Trophoblast cell (in vitro differentiated cells and primary cell): ENCODE data around the gene METTL9.
A peak's percentile ranks its signal among the peaks of the same experiment; 100 is the strongest.

Experiments
- DNase-seq, 2 donors: peaks; one replicate each; pipeline ENCODE4 v3.0.0-alpha.2; 2016
- H2AFZ ChIP-seq: 2 replicates; pipeline ENCODE4 v1.6.1; 2013; ENCODE audit warnings: low read length, moderate library complexity, mild to moderate bottlenecking; ENCODE audit not compliant: insufficient read depth, poor library complexity
- H2AK5ac ChIP-seq: 2 replicates; pipeline ENCODE4 v1.6.1; 2013; ENCODE audit warnings: mild to moderate bottlenecking, low read length
- H2BK120ac ChIP-seq: 2 replicates; pipeline ENCODE4 v1.6.1; 2013; ENCODE audit warnings: low read length, mild to moderate bottlenecking, moderate library complexity; ENCODE audit not compliant: insufficient read depth, poor library complexity
- H2BK12ac ChIP-seq: 2 replicates; pipeline ENCODE4 v1.6.1; 2013; ENCODE audit warnings: mild to moderate bottlenecking, low read length, moderate library complexity
- H2BK5ac ChIP-seq: 2 replicates; pipeline ENCODE4 v1.6.1; 2013; ENCODE audit warnings: low read length, low read depth, moderate library complexity, mild to moderate bottlenecking; ENCODE audit not compliant: poor library complexity
- H3K14ac ChIP-seq: 2 replicates; pipeline ENCODE4 v1.6.1; 2013; ENCODE audit warnings: mild to moderate bottlenecking, low read length
- H3K18ac ChIP-seq: 2 replicates; pipeline ENCODE4 v1.6.1; 2013; ENCODE audit warnings: mild to moderate bottlenecking, low read length
- H3K23ac ChIP-seq: 2 replicates; pipeline ENCODE4 v1.6.1; 2013; ENCODE audit warnings: low read length
- H3K27ac ChIP-seq: 2 replicates; pipeline ENCODE4 v1.5.1; 2013; ENCODE audit warnings: low read depth, mild to moderate bottlenecking, inconsistent platforms, low read length, moderate library complexity
- H3K27me3 ChIP-seq: 2 replicates; pipeline ENCODE4 v1.6.1; 2013; ENCODE audit warnings: inconsistent platforms, mild to moderate bottlenecking, low read length, moderate library complexity; ENCODE audit not compliant: insufficient read depth
- H3K36me3 ChIP-seq, 2 experiments: 1 replicate in 1 of 2; 2 replicates in 1 of 2; pipeline ENCODE4 v1.6.1; 2013; ENCODE audit warnings: low read length in 2 of 2, mild to moderate bottlenecking in 2 of 2, moderate library complexity in 1 of 2; ENCODE audit not compliant: insufficient read depth in 2 of 2, control insufficient read depth in 1 of 2
- H3K4ac ChIP-seq: 2 replicates; pipeline ENCODE4 v1.6.1; 2013; ENCODE audit warnings: low read depth, mild to moderate bottlenecking, low read length, moderate library complexity
- H3K4me1 ChIP-seq, 2 experiments: 1 replicate in 1 of 2; 2 replicates in 1 of 2; pipeline ENCODE4 v1.6.1; 2013; ENCODE audit warnings: low read length in 2 of 2, mild to moderate bottlenecking in 2 of 2, moderate library complexity in 1 of 2; ENCODE audit not compliant: insufficient read depth in 2 of 2, control insufficient read depth in 1 of 2
- H3K4me2 ChIP-seq: 2 replicates; pipeline ENCODE4 v1.6.1; 2013; ENCODE audit warnings: inconsistent platforms, mild to moderate bottlenecking, low read length, moderate library complexity
- H3K4me3 ChIP-seq: 2 replicates; pipeline ENCODE4 v1.5.1; 2013; ENCODE audit warnings: mild to moderate bottlenecking, low read depth, low read length, inconsistent platforms
- H3K79me1 ChIP-seq: one replicate; pipeline ENCODE4 v1.6.1; 2013; ENCODE audit warnings: low read length
- H3K79me2 ChIP-seq: 2 replicates; pipeline ENCODE4 v1.6.1; 2013; ENCODE audit warnings: low read length, mild to moderate bottlenecking; ENCODE audit not compliant: control insufficient read depth, insufficient read depth, poor library complexity
- H3K9ac ChIP-seq: 2 replicates; pipeline ENCODE4 v1.6.1; 2013; ENCODE audit warnings: mild to moderate bottlenecking, low read length
- H3K9me3 ChIP-seq: 2 replicates; pipeline ENCODE4 v1.6.1; 2013; ENCODE audit warnings: low read depth, mild to moderate bottlenecking, control low read depth, inconsistent platforms, low read length; ENCODE audit not compliant: insufficient read depth
- H4K12ac ChIP-seq: 2 replicates; pipeline ENCODE4 v1.6.1; 2013; ENCODE audit warnings: low read depth, mild to moderate bottlenecking, low read length, moderate library complexity
- H4K8ac ChIP-seq: 2 replicates; pipeline ENCODE4 v1.6.1; 2013; ENCODE audit warnings: low read depth, mild to moderate bottlenecking, low read length, moderate library complexity
- H4K91ac ChIP-seq: one replicate; pipeline ENCODE4 v1.6.1; 2013; ENCODE audit warnings: low read depth, mild to moderate bottlenecking, low read length, moderate library complexity
- WGBS: extraction: QIAGEN DNeasy Blood & Tissue Kit; methylation state at CpG from one replicate; pipeline ENCODE4 v1.1.7; 2013; ENCODE audit warnings: missing lambda C conversion rate; ENCODE audit not compliant: insufficient read length, insufficient coverage; ENCODE audit errors: extremely low coverage; 5-methylcytosine and 5-hydroxymethylcytosine counted together

METTL9 gene

DNA sequence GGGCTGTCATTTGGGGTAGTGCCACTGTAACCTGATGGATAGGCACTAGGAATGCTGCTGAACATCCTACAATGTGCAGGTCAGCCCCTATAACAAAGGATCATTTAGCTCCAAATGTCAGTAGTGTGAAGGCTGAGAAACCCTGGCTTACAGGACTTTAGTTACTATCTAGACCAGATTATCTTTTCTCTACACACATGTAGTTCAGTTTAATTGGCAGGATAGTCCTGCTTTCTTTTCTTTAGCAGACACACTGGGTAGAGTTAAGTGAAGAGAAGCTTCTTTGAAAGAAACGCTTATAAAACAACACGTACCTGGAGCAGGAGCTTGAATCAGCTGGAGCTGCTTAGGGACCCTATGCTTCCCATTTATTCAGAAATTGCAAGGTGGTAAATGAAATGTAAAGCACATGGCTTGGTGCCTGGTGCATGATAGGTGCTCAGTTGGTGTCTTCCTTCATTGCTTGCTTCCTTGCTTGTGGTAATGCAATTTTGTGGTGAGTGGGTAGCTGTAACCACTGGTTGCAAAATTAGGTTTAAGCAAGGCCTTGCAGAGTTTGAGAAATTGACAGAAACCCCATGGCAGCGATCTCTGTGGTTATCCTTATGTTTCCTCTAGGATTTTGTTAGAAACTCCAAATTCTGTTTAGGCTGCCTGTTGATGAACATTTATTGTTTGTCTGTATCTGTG is 9.4 kb downstream of the METTL9 start:
- Histone ChIP-seq H3K4ac (no peak overlapping the region), H3K14ac (no peak overlapping the region), H3K9ac (no peak overlapping the region), H4K12ac (no peak overlapping the region), H4K8ac (no peak overlapping the region), H3K79me2 (peaks cover 8% of the 10 kb centered on the region), H3K4me3 (no peak overlapping the region), H3K27ac (no peak overlapping the region), H2AFZ (no peak overlapping the region), H4K91ac (no peak overlapping the region), H3K9me3 (no peaks in the 10 kb centered on the region), H2BK120ac (no peak overlapping the region), H3K18ac (no peak overlapping the region), H3K4me2 (no peak overlapping the region), H3K36me3 (no peaks in the 10 kb centered on the region), H2AK5ac (no peak overlapping the region), H3K4me1 (peaks cover 2 to 4% of the 10 kb centered on the region in 2 experiments), H2BK12ac (no peak overlapping the region), H2BK5ac (no peak overlapping the region), H3K79me1 (peaks cover 2% of the 10 kb centered on the region), H3K27me3 (no peaks in the 10 kb centered on the region), H3K23ac (no peak overlapping the region)
- no CpG with 5 or more reads among the region's 3 CpGs for WGBS
- DNase-seq: no peak

DNA sequence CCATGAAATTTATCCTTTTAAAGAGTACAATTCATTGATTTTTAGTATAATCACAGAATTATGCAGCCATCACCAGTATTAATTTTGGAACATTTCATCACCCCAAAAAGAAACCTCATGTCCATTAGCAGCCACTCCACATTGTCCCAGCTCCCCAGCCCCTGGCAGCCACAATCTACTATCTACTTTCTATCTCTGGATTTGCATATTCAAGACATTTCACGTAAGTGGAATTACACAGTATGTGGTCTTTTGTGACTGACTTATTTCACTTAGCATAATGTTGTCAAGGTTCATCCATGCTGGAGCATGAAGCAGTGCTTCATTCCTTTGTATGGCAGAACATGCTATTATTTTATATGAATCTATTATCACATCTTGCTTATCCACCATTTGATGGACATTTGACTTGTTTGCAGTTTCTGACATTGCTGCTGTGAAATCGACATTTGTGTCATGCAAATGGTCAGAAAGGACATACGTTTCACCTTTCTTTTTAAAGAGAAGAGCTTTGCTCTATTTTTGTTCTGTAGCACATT is 10.7 kb downstream of the METTL9 start:
- no peak overlapping the region for H4K8ac ChIP-seq
- H3K79me2 ChIP-seq: peaks cover 9% of the 10 kb centered on the region
- H3K9me3 ChIP-seq: no peaks in the 10 kb centered on the region
- no peak overlapping the region for H3K4me2 ChIP-seq
- H3K27me3 ChIP-seq: no peaks in the 10 kb centered on the region
- H3K27ac ChIP-seq: no peak overlapping the region
- H3K4ac ChIP-seq: peak overlapping the region; percentile 15
- H3K4me1 ChIP-seq: peaks cover 4% of the 10 kb centered on the region in 2 experiments
- no peak overlapping the region for H2BK120ac ChIP-seq
- no peak overlapping the region for H3K14ac ChIP-seq
- H2BK5ac ChIP-seq: no peak overlapping the region
- WGBS: no CpG with 5 or more reads among the region's 3 CpGs
- H3K36me3 ChIP-seq: no peaks in the 10 kb centered on the region
- DNase-seq: no peak
- H3K79me1 ChIP-seq: peaks cover 2% of the 10 kb centered on the region
- no peak overlapping the region for H2AK5ac ChIP-seq
- no peak overlapping the region for H4K12ac ChIP-seq
- no peak overlapping the region for H3K9ac ChIP-seq
- no peak overlapping the region for H3K23ac ChIP-seq
- no peak overlapping the region for H2AFZ ChIP-seq
- H3K4me3 ChIP-seq: no peak overlapping the region
- no peak overlapping the region for H3K18ac ChIP-seq
- no peak overlapping the region for H2BK12ac ChIP-seq
- H4K91ac ChIP-seq: no peak overlapping the region

DNA sequence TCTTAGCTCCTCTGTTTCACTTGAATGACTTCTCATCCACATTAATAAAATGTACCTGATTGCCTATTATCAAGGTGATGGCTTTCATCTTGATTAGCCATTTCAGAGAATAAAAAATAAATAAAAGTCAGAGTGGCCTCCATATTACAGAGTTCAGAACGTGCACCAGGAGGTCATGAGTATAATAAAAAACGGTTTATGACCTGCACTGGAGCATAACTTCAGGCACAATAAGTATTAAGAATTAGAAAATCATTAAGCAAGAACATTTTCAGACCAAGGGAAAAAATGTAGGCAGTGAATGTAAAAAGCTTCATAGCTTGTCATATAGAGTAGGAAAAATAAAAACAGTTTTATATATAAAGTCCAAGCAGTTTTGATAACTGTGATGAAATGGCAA is 11.4 kb downstream of the METTL9 start:
- H3K4me1 ChIP-seq: peaks cover 4% of the 10 kb centered on the region in 2 experiments
- no peak overlapping the region for H2BK5ac ChIP-seq
- H2BK12ac ChIP-seq: no peak overlapping the region
- no peak overlapping the region for H3K18ac ChIP-seq
- no peak overlapping the region for H3K23ac ChIP-seq
- no peak overlapping the region for H3K4me2 ChIP-seq
- H3K36me3 ChIP-seq: no peaks in the 10 kb centered on the region
- WGBS: no CpG with 5 or more reads among the region's 2 CpGs
- no peak overlapping the region for H3K4me3 ChIP-seq
- no peak for DNase-seq
- H3K9me3 ChIP-seq: no peaks in the 10 kb centered on the region
- H2BK120ac ChIP-seq: no peak overlapping the region
- no peak overlapping the region for H3K27ac ChIP-seq
- peaks cover 7% of the 10 kb centered on the region for H3K79me2 ChIP-seq
- H4K91ac ChIP-seq: no peak overlapping the region
- no peak overlapping the region for H3K9ac ChIP-seq
- no peak overlapping the region for H3K4ac ChIP-seq
- H3K14ac ChIP-seq: no peak overlapping the region
- H3K79me1 ChIP-seq: peaks cover 2% of the 10 kb centered on the region
- H4K12ac ChIP-seq: no peak overlapping the region
- H2AK5ac ChIP-seq: no peak overlapping the region
- no peak overlapping the region for H4K8ac ChIP-seq
- no peaks in the 10 kb centered on the region for H3K27me3 ChIP-seq
- H2AFZ ChIP-seq: no peak overlapping the region

- no peaks in the 10 kb centered on the region for H3K27me3 ChIP-seq
- H2AFZ ChIP-seq: no peak overlapping the region
- no peak overlapping the region for H3K18ac ChIP-seq
- no CpG with 5 or more reads among the region's 4 CpGs for WGBS
- H2BK5ac ChIP-seq: no peak overlapping the region
- no peak overlapping the region for H3K9ac ChIP-seq
- DNase-seq: no peak
- no peak overlapping the region for H3K23ac ChIP-seq
- H3K4me1 ChIP-seq: peaks cover 4% of the 10 kb centered on the region in 2 experiments
- H3K27ac ChIP-seq: no peak overlapping the region
- H2AK5ac ChIP-seq: no peak overlapping the region
- peaks cover 2% of the 10 kb centered on the region for H3K79me1 ChIP-seq
- no peak overlapping the region for H3K4ac ChIP-seq
- H3K79me2 ChIP-seq: peaks cover 5% of the 10 kb centered on the region
- H3K9me3 ChIP-seq: no peaks in the 10 kb centered on the region
- no peaks in the 10 kb centered on the region for H3K36me3 ChIP-seq
- no peak overlapping the region for H4K12ac ChIP-seq
- H3K14ac ChIP-seq: no peak overlapping the region
- H2BK120ac ChIP-seq: no peak overlapping the region
- H3K4me2 ChIP-seq: no peak overlapping the region
- H3K4me3 ChIP-seq: no peak overlapping the region
- no peak overlapping the region for H2BK12ac ChIP-seq
- H4K91ac ChIP-seq: no peak overlapping the region
- no peak overlapping the region for H4K8ac ChIP-seq
Measured at GRCh38 chr16:21611198-21611555, 11.8 kb downstream of the METTL9 start.
